Keratinocyte (primary cell): ENCODE data around the gene CYP27A1. TPM values are rescaled to one million over a fixed set of nuclear protein-coding genes. Genes with fewer than 3 reads are reported as not detected.

Source experiments
- DNase-seq: peaks from one replicate; pipeline ENCODE4 v3.0.0-alpha.2; 2011; ENCODE audit warnings: low read depth, missing footprints, low spot score
- FAIRE-seq: peaks from 2 replicates; lab custom pipeline; 2011; peaks lifted over from hg19 to GRCh38; lab: Jason Lieb, UNC
- H2AFZ ChIP-seq: 2 replicates; pipeline ENCODE4 v1.6.0; 2012; ENCODE audit warnings: low read length, control low read depth, inconsistent platforms; ENCODE audit not compliant: control insufficient read depth
- H3K27ac ChIP-seq: 2 replicates; pipeline ENCODE4 v1.5.1; 2011; ENCODE audit warnings: low read length; ENCODE audit not compliant: control insufficient read depth, insufficient read depth
- H3K27me3 ChIP-seq: 3 replicates; pipeline ENCODE4 v1.6.0; 2011; ENCODE audit warnings: low read length; ENCODE audit not compliant: control insufficient read depth, insufficient read depth; ENCODE audit errors: extremely low read depth
- H3K36me3 ChIP-seq, 2 experiments: 2 replicates in 1 of 2; 3 replicates in 1 of 2; pipeline ENCODE4 v1.5.1; 2011; ENCODE audit warnings: low read length in 2 of 2, mild to moderate bottlenecking in 1 of 2; ENCODE audit not compliant: control insufficient read depth in 2 of 2, insufficient read depth in 2 of 2; ENCODE audit errors: extremely low read depth in 1 of 2
- H3K4me1 ChIP-seq: 3 replicates; pipeline ENCODE4 v1.5.1; 2011; ENCODE audit warnings: low read length; ENCODE audit not compliant: control insufficient read depth, insufficient read depth; ENCODE audit errors: extremely low read depth
- H3K4me2 ChIP-seq: 3 replicates; pipeline ENCODE4 v1.6.0; 2011; ENCODE audit warnings: low read depth, low read length; ENCODE audit not compliant: control insufficient read depth, insufficient read depth; ENCODE audit errors: extremely low read depth
- H3K4me3 ChIP-seq, 3 experiments: fragments of 200-600 bp in 1 of 3; sonication (generic) in 1 of 3; 2 replicates in 2 of 3; 3 replicates in 1 of 3; pipeline ENCODE4 v1.5.1; 2011 to 2016; ENCODE audit warnings: low read length in 3 of 3, mild to moderate bottlenecking in 3 of 3, control low read depth in 2 of 3, inconsistent platforms in 1 of 3, low read depth in 1 of 3, mixed read lengths in 1 of 3, mixed run types in 1 of 3, moderate library complexity in 1 of 3; ENCODE audit not compliant: control insufficient read depth in 2 of 3, insufficient read depth in 2 of 3; ENCODE audit errors: extremely low read depth in 1 of 3
- H3K79me2 ChIP-seq: 2 replicates; pipeline ENCODE4 v1.6.0; 2012; ENCODE audit warnings: low read length; ENCODE audit not compliant: control insufficient read depth, insufficient read depth
- H3K9ac ChIP-seq: 3 replicates; pipeline ENCODE4 v1.6.0; 2011; ENCODE audit warnings: low read length; ENCODE audit not compliant: control insufficient read depth, insufficient read depth; ENCODE audit errors: extremely low read depth
- H3K9me1 ChIP-seq: 3 replicates; pipeline ENCODE4 v1.6.0; 2011; ENCODE audit warnings: low read length; ENCODE audit not compliant: control insufficient read depth, insufficient read depth; ENCODE audit errors: extremely low read depth
- H3K9me3 ChIP-seq: 2 replicates; pipeline ENCODE4 v1.5.1; 2012; ENCODE audit warnings: low read depth, low read length; ENCODE audit not compliant: control insufficient read depth
- H4K20me1 ChIP-seq: 3 replicates; pipeline ENCODE4 v1.6.0; 2011; ENCODE audit warnings: low read length; ENCODE audit not compliant: control insufficient read depth, insufficient read depth; ENCODE audit errors: extremely low read depth
- EZH2 ChIP-seq: IDR thresholded peaks from one replicate; pipeline ENCODE4 v1.6.1; 2012; ENCODE audit warnings: inconsistent platforms, mild to moderate bottlenecking, low read length, moderate library complexity
- dilution Hi-C: fragments of 300-500 bp; cut with MboI; formaldehyde crosslinking; loops from one replicate; pipeline ENCODE4 v1.7.0; 2020; ENCODE audit warnings: low sequenced_read_pairs; ENCODE audit not compliant: extremely low pct_ligation_motif_present
- polyA plus RNA-seq, 5 experiments: library from polyadenylated mRNA; depleted of rRNA in 3 of 5; stranded (reverse) in 3 of 5; stranded (forward) in 1 of 5; unstranded in 1 of 5; fragments of >200 nt; gene quantifications; 1 replicate in 1 of 5; 2 replicates in 3 of 5; 3 replicates in 1 of 5; pipeline versions ENCODE4 v1.2.1 to v1.2.3, GENCODE V29; 2011 to 2012; ENCODE audit warnings: missing spikeins in 2 of 5, low read depth in 1 of 5, low replicate concordance in 1 of 5
- TF ChIP-seq, protein P1 (sequence below), 3 experiments: IDR thresholded peaks in 1 of 3; conservative IDR thresholded peaks in 1 of 3; optimal IDR thresholded peaks in 1 of 3; 2 replicates in 2 of 3; 3 replicates in 1 of 3; pipeline versions ENCODE3 to v1.5.1; 2011; ENCODE audit warnings: low read length in 3 of 3, mild to moderate bottlenecking in 3 of 3, moderate library complexity in 2 of 3, control low read depth in 1 of 3, inconsistent platforms in 1 of 3; ENCODE audit not compliant: insufficient read depth in 2 of 3; ENCODE audit errors: extremely low read depth in 1 of 3

CYP27A1 gene
- polyA plus RNA-seq, 1 donor (not counting 4 experiments of a cell fraction or from before 2014, with no cell fraction given), result 0.12 TPM

DNA sequence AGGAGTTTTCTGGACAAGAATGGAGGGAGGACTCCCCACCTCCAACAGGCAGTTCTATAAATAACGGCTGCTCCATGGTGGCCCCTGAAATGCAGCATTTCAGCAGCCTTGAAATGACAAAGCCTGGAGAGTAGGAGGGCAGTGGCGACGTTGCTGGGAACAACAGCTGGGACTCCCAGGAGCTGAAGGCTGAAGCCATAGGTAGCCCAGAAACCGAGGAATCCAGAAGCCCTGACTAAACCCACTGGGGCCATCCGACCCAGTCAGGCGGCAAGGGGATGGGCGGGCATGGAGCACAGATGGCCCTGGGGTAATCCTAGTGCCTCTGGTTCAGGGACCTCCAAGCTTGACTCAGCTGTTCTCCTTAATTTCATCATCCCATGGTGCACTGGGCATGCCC lies 40.7 kb downstream of the CYP27A1 start:
- no peak overlapping the region for H3K4me3 ChIP-seq
- H3K36me3 ChIP-seq, result no peaks in the 10 kb centered on the region
- H4K20me1 ChIP-seq, result no peaks in the 10 kb centered on the region
- dilution Hi-C loops, result no loop called here
- H3K9me1 ChIP-seq, result no peaks in the 10 kb centered on the region
- no peaks in the 10 kb centered on the region for H3K79me2 ChIP-seq
- H2AFZ ChIP-seq, result no peak overlapping the region
- no peak overlapping the region for H3K4me2 ChIP-seq
- H3K27ac ChIP-seq, result no peak overlapping the region
- H3K4me1 ChIP-seq, result no peaks in the 10 kb centered on the region
- FAIRE-seq (no peak), DNase-seq (no peak)
- H3K27me3 ChIP-seq, result peaks cover 10% of the 10 kb centered on the region
- no peak overlapping the region for H3K9ac ChIP-seq
- no peak for TF ChIP-seq EZH2
- TF ChIP-seq, protein P1, sequence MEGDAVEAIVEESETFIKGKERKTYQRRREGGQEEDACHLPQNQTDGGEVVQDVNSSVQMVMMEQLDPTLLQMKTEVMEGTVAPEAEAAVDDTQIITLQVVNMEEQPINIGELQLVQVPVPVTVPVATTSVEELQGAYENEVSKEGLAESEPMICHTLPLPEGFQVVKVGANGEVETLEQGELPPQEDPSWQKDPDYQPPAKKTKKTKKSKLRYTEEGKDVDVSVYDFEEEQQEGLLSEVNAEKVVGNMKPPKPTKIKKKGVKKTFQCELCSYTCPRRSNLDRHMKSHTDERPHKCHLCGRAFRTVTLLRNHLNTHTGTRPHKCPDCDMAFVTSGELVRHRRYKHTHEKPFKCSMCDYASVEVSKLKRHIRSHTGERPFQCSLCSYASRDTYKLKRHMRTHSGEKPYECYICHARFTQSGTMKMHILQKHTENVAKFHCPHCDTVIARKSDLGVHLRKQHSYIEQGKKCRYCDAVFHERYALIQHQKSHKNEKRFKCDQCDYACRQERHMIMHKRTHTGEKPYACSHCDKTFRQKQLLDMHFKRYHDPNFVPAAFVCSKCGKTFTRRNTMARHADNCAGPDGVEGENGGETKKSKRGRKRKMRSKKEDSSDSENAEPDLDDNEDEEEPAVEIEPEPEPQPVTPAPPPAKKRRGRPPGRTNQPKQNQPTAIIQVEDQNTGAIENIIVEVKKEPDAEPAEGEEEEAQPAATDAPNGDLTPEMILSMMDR (optimal IDR thresholded peaks at IDR 0.05 in 1 of 3, IDR thresholded peaks at IDR 0.05 in 1 of 3, conservative IDR thresholded peaks at IDR 0.05 in 1 of 3; ENCODE audit: extremely low read depth in 1 of 3, insufficient read depth in 2 of 3, low read length in 3 of 3), result no peak
- no peaks in the 10 kb centered on the region for H3K9me3 ChIP-seq

DNA sequence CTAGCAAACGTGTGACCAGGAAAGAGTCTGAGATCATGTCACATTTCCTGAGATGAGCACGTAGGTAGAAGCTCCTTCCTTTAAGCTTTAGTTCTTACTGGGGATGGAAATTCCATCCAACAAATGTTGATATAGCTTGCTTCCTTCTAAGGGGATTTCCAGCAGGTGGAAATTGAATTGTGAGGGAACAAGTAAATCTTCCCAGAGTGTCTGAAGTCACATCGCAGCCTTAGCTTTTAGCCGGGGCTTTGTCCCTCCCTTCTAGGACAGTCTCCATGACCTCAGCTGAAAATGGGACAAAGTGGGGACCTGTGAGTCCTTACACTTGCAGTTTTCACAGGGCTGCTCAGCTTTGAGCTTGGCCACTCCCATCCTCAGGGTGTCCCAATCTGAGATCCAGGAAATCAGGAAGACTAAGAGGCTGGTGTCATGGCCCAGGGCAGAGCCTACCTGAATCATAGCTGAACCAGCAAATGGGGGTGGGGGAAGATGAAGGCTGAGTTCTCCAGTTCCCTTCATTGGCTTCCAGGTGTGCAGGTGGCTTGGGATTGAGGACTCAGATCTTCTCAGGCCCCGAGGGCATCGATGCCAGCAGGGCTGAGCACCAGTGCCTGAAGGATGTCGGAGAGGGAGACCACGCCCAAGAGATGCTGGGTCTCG lies 41.4 kb downstream of the CYP27A1 start:
- TF ChIP-seq EZH2, result no peak
- TF ChIP-seq, protein P1 (optimal IDR thresholded peaks at IDR 0.05 in 1 of 3, IDR thresholded peaks at IDR 0.05 in 1 of 3, conservative IDR thresholded peaks at IDR 0.05 in 1 of 3; ENCODE audit: extremely low read depth in 1 of 3, insufficient read depth in 2 of 3, low read length in 3 of 3), result no peak
- no peaks in the 10 kb centered on the region for H3K9me3 ChIP-seq
- FAIRE-seq, result no peak
- H4K20me1 ChIP-seq, result no peaks in the 10 kb centered on the region
- H3K4me2 ChIP-seq, result no peak overlapping the region
- DNase-seq, result no peak
- no peaks in the 10 kb centered on the region for H3K79me2 ChIP-seq
- H3K9ac ChIP-seq, result no peak overlapping the region
- dilution Hi-C loops, result no loop called here
- no peaks in the 10 kb centered on the region for H3K36me3 ChIP-seq
- H3K9me1 ChIP-seq, result no peaks in the 10 kb centered on the region
- no peak overlapping the region for H3K27ac ChIP-seq
- no peak overlapping the region for H2AFZ ChIP-seq
- H3K4me3 ChIP-seq, result no peak overlapping the region
- H3K4me1 ChIP-seq, result no peaks in the 10 kb centered on the region
- H3K27me3 ChIP-seq, result peaks cover 10% of the 10 kb centered on the region
